ENCODE data around the gene BCAT1.

BCAT1 gene

DNA sequence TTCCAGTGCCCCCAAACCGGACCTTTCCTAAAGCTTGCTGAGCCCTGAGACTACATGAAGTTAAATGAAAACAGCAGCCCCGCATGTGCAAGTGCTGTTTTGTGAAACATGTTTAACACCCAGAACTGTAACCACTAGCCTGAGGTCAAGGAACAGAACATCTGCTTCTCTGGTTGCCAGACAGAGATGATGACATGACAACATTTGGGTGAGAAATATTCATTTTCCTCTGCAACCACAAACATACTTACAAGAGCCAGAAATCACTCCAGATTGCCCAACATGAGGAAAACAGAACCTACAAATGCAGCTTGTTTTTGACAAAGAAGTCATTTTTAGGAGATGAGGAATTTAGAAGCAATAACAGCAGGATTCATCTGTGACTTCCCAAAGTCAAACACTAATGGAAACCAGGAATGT lies 110.4 kb downstream of the BCAT1 start:
- no peak overlapping the region for H3K27ac ChIP-seq

GRCh38 chr12:24835377-24835776 lies 113.5 kb downstream of the BCAT1 start:
- H3K27ac ChIP-seq, result no peak overlapping the region
- no peak for TF ChIP-seq CTCF (conservative IDR thresholded peaks at IDR 0.05)

More for the DNA sequence above, 110.4 kb downstream of the BCAT1 start:
- no peak for TF ChIP-seq CTCF (conservative IDR thresholded peaks at IDR 0.05)

DNA sequence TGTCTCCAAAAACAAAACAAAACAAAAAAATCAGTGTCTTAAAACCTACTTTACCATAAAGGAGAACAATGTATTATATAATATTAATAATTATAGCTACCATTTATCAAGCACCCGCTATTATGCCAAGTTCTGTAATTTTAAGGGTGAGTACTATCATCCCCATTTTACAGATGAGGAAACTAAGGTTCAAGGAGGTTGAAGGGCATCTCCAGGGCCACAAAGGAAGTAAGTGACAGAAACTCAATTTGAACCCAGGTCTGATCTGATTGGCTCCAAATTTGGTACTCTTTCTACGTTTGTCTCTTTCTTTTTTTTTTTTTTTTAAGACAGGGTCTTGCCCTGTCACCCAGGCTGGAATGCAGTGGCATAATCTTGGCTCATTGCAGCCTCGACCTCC lies 115.4 kb downstream of the BCAT1 start:
- H3K27ac ChIP-seq, result no peak overlapping the region
- no peak for TF ChIP-seq CTCF (conservative IDR thresholded peaks at IDR 0.05)

GRCh38 chr12:24823808-24824515 lies 124.9 kb downstream of the BCAT1 start:
- H3K27ac ChIP-seq, result no peak overlapping the region
- no peak for TF ChIP-seq CTCF (conservative IDR thresholded peaks at IDR 0.05)

GRCh38 chr12:24822121-24822899 lies 126.6 kb downstream of the BCAT1 start:
- H3K27ac ChIP-seq, result no peak overlapping the region
- no peak for TF ChIP-seq CTCF (conservative IDR thresholded peaks at IDR 0.05)

GRCh38 chr12:24821691-24822090 lies 127.2 kb downstream of the BCAT1 start:
- H3K27ac ChIP-seq, result no peak overlapping the region
- no peak for TF ChIP-seq CTCF (conservative IDR thresholded peaks at IDR 0.05)

DNA sequence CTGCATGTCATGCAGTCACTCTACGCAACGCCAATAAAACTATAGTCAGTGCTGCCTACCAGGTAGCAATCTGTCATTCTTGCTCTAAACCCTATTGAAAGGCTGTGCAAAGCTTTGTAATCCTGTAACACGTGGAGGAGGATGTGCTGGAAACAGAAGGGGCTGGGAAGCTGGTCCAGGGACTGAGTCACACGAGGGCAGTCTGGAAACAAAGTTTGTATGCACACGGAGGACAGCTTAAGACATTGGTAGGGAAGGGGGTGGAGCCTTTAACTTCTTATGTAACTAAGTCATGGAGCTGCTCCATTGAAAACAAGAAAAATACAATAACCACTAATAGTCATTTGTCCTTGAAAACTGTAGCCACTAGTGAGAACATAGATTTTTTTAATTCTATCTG lies 128.0 kb downstream of the BCAT1 start:
- no peak for TF ChIP-seq CTCF (conservative IDR thresholded peaks at IDR 0.05)
- no peak overlapping the region for H3K27ac ChIP-seq
